ENCODE measurements around the gene XPO1.

Gene XPO1

GRCh38 chr2:61433606-61434005 lies 104.5 kb downstream of the XPO1 start:
- Histone ChIP-seq H3K27me3 (ENCODE audit: insufficient read depth, low read depth) (no peaks in the 10 kb centered on the region), H2AFZ (ENCODE audit: low read depth) (no peak overlapping the region), H3K4me2 (peak overlapping the region; percentile 14; the same call in 1 of the 2 replicates), H3K4me3 (IDR thresholded peaks at IDR 0.05; ENCODE audit: insufficient read depth, low read depth, low read length) (no peak overlapping the region), H3K36me3 (ENCODE audit: insufficient read depth) (no peaks in the 10 kb centered on the region), H4K20me1 (ENCODE audit: insufficient read depth) (peaks cover 32% of the 10 kb centered on the region), H3K4me1 (ENCODE audit: low read depth, poor library complexity, severe bottlenecking) (peaks cover 52% of the 10 kb centered on the region), H3K27ac (no peak overlapping the region), H3K79me2 (ENCODE audit: insufficient read depth, low read depth) (peaks cover 95% of the 10 kb centered on the region), H3K9ac (no peak overlapping the region)
- TF ChIP-seq CTCF (conservative IDR thresholded peaks at IDR 0.05; ENCODE audit: low read depth, low read length) = no peak

- no peak overlapping the region for H3K4me3 ChIP-seq (IDR thresholded peaks at IDR 0.05; ENCODE audit: insufficient read depth, low read depth, low read length)
- H3K4me1 ChIP-seq (ENCODE audit: low read depth, poor library complexity, severe bottlenecking) = peaks cover 46% of the 10 kb centered on the region
- H3K4me2 ChIP-seq = no peak overlapping the region
- H3K27ac ChIP-seq = no peak overlapping the region
- peaks cover 95% of the 10 kb centered on the region for H3K79me2 ChIP-seq (ENCODE audit: insufficient read depth, low read depth)
- H2AFZ ChIP-seq (ENCODE audit: low read depth) = no peak overlapping the region
- TF ChIP-seq CTCF (conservative IDR thresholded peaks at IDR 0.05; ENCODE audit: low read depth, low read length) = no peak
- H3K36me3 ChIP-seq (ENCODE audit: insufficient read depth) = no peaks in the 10 kb centered on the region
- no peaks in the 10 kb centered on the region for H3K27me3 ChIP-seq (ENCODE audit: insufficient read depth, low read depth)
- peaks cover 29% of the 10 kb centered on the region for H4K20me1 ChIP-seq (ENCODE audit: insufficient read depth)
- no peak overlapping the region for H3K9ac ChIP-seq
Measured at GRCh38 chr2:61432990-61433389, 105.2 kb downstream of the XPO1 start.

GRCh38 chr2:61431345-61431744 lies 106.8 kb downstream of the XPO1 start:
- no peak overlapping the region for H3K27ac ChIP-seq
- no peaks in the 10 kb centered on the region for H3K36me3 ChIP-seq (ENCODE audit: insufficient read depth)
- TF ChIP-seq CTCF (conservative IDR thresholded peaks at IDR 0.05; ENCODE audit: low read depth, low read length) = no peak
- H3K4me1 ChIP-seq (ENCODE audit: low read depth, poor library complexity, severe bottlenecking) = peaks cover 43% of the 10 kb centered on the region
- no peak overlapping the region for H3K4me2 ChIP-seq
- H3K27me3 ChIP-seq (ENCODE audit: insufficient read depth, low read depth) = no peaks in the 10 kb centered on the region
- no peak overlapping the region for H3K4me3 ChIP-seq (IDR thresholded peaks at IDR 0.05; ENCODE audit: insufficient read depth, low read depth, low read length)
- H2AFZ ChIP-seq (ENCODE audit: low read depth) = no peak overlapping the region
- peaks cover 93% of the 10 kb centered on the region for H3K79me2 ChIP-seq (ENCODE audit: insufficient read depth, low read depth)
- peaks cover 23% of the 10 kb centered on the region for H4K20me1 ChIP-seq (ENCODE audit: insufficient read depth)
- no peak overlapping the region for H3K9ac ChIP-seq

All from KMS-11 (cell line).